Measurements from ENCODE around the gene PLRG1. TPM values are rescaled to one million over a fixed set of nuclear protein-coding genes. Genes with fewer than 3 reads are reported as not detected.

Gene PLRG1
- total and polyA plus RNA-seq, 2 of the 8 experiments (the other 6 are each of a cell fraction or from before 2014, with no cell fraction given), result 63.5 to 108 TPM

DNA sequence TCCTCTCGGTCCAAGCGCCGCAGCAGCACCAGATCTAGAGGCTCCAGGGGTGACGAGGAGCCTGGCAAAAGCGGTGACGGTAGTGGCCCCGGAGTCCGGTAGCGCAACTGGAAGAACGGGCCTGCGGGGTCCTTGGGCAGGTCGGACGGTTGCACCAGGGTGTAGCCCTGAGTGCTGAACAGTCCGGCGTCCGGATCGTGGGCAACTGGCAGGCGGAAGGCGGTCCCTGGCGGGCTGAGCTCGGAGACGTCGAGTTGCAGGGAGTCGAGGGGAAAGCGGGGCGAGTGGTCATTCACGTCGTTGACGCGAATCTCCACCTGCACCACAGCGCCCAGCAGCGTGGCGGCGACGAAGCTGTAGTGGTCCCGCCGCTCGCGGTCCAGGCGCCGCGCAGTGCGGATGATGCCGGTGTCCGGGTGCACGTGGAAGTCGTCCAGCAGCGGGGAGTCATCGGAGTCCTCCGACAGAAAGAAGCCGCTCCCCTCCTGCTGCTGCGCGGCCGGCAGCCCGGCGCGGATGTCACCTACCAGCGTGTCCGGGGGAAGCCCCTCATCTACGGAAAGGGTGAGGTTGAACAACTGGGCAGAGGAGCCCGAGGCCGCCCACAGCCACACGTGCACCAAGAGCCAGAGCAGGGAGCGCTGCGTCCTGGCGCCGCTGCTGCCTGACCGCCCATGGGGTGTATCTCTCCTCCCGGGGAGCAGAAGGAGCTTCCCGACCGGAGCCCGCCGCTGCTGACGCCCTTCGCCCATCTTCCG lies 59.4 kb downstream of the PLRG1 start:
- Histone ChIP-seq H2BK120ac (replicated peaks; ENCODE audit: low read depth, low read length) (no peak overlapping the region), H3K4me1 (replicated peaks in 1 of 4; ENCODE audit: control insufficient read depth in 3 of 4, insufficient read depth in 4 of 4, low read length in 3 of 4) (peaks cover 3 to 9% (median 5%) of the 10 kb centered on the region in 4 experiments; a peak in 6 of 7 replicates)
- TF ChIP-seq JUND (IDR thresholded peaks at IDR 0.05; ENCODE audit: low read length), result no peak
- TF ChIP-seq, protein P1, sequence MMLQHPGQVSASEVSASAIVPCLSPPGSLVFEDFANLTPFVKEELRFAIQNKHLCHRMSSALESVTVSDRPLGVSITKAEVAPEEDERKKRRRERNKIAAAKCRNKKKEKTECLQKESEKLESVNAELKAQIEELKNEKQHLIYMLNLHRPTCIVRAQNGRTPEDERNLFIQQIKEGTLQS (IDR thresholded peaks at IDR 0.05; ENCODE audit: insufficient read depth, low read depth, low read length), result no peak
- TF ChIP-seq, protein P2, sequence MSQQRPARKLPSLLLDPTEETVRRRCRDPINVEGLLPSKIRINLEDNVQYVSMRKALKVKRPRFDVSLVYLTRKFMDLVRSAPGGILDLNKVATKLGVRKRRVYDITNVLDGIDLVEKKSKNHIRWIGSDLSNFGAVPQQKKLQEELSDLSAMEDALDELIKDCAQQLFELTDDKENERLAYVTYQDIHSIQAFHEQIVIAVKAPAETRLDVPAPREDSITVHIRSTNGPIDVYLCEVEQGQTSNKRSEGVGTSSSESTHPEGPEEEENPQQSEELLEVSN (IDR thresholded peaks at IDR 0.05), result peak; percentile 99
- peak; percentile 93 for TF ChIP-seq EZH2 (IDR thresholded peaks at IDR 0.05; ENCODE audit: low read depth, low read length, severe bottlenecking)

More for the DNA sequence above, 59.4 kb downstream of the PLRG1 start:
- Histone ChIP-seq H3K4me2 (ENCODE audit: insufficient read depth in 1 of 2, low read depth in 2 of 2, low read length in 2 of 2) (peak overlapping the region; percentile 83 to 95), H3K79me2 (ENCODE audit: control insufficient read depth in 1 of 2, insufficient read depth in 2 of 2, low read length in 2 of 2) (no peaks in the 10 kb centered on the region), H3K36me3 (ENCODE audit: control insufficient read depth in 2 of 4, insufficient read depth in 4 of 4, low read length in 3 of 4) (no peaks in the 10 kb centered on the region; a peak in 1 of 8 replicates), H4K20me1 (replicated peaks in 1 of 2; ENCODE audit: control insufficient read depth in 1 of 2, insufficient read depth in 2 of 2, low read length in 2 of 2) (no peaks in the 10 kb centered on the region), H3K9me3 (ENCODE audit: insufficient read depth in 2 of 2, low read depth in 1 of 2, low read length in 1 of 2) (peaks cover 0 to 9% of the 10 kb centered on the region in 2 experiments; a peak in 1 of 4 replicates), H3K14ac (ENCODE audit: insufficient read length) (no peak overlapping the region), H2BK20ac (ENCODE audit: low read length) (no peak overlapping the region), H3K23ac (ENCODE audit: insufficient read length) (no peak overlapping the region), H2BK12ac (ENCODE audit: low read depth, low read length) (peak overlapping the region; percentile 97; the same call in 1 of the 2 replicates), H2BK5ac (ENCODE audit: low read depth, low read length) (no peak overlapping the region), H2AK5ac (ENCODE audit: low read depth, low read length) (no peak overlapping the region), H3K56ac (replicated peaks; ENCODE audit: insufficient read length, low read depth, low read length) (no peak overlapping the region), H3K4ac (replicated peaks; ENCODE audit: insufficient read length, low read depth, low read length) (no peak overlapping the region), H4K5ac (ENCODE audit: insufficient read length, low read depth, low read length) (no peak overlapping the region), H3K23me2 (ENCODE audit: low read depth, low read length) (peaks cover 23% of the 10 kb centered on the region; the same call in 1 of the 2 replicates), H3K9ac (replicated peaks in 1 of 4; ENCODE audit: extremely low read depth in 1 of 4, low read depth in 3 of 4, low read length in 3 of 4) (no peak overlapping the region), H3K18ac (ENCODE audit: extremely low read depth, low read length) (peak overlapping the region; percentile 95), H2BK15ac (ENCODE audit: low read length) (peak overlapping the region; percentile 72; the same call in 1 of the 2 replicates), H3K4me3 (ENCODE audit: extremely low read depth in 1 of 4, insufficient read depth in 2 of 4, low read depth in 3 of 4, low read length in 4 of 4) (peak overlapping the region; percentile 43 to 64 (median 48)), H3K27me3 (replicated peaks in 1 of 4; ENCODE audit: control insufficient read depth in 3 of 4, extremely low read depth in 1 of 4, insufficient read depth in 3 of 4, low read length in 3 of 4) (peaks cover 24 to 46% (median 39%) of the 10 kb centered on the region in 4 experiments), H3K27ac (ENCODE audit: low read depth, low read length) (no peak overlapping the region), H4K91ac (replicated peaks; ENCODE audit: insufficient read length, low read length) (no peak overlapping the region), H3K79me1 (ENCODE audit: low read depth, low read length) (no peaks in the 10 kb centered on the region), H2AFZ (ENCODE audit: low read length) (peak overlapping the region; percentile 91), H4K8ac (ENCODE audit: extremely low read depth, insufficient read depth, low read length) (peak overlapping the region; percentile 84)
- peak in 1 of 2 experiments; percentile 74 for DNase-seq (ENCODE audit: low read depth in 1 of 2, low spot score in 2 of 2)
- no peak for FAIRE-seq
- ChIA-PET POLR2A (ENCODE audit: partially characterized antibody) (interaction anchor here (0.8 to 1.0 kb wide), 2 partner anchors 11 to 253 kb away, joined by 3 to 5 read pairs; partner anchors contain the start of gene LRAT), CTCF (ENCODE audit: partially characterized antibody) (interaction anchor here (0.5 to 9.4 kb wide), 6 partner anchors 9 to 161 kb away, joined by 3 to 97 read pairs (median 4); no protein-coding TSS in a partner anchor)
- whole genome bisulfite sequencing, 2 experiments (ENCODE audit: extremely low coverage in 1 of 2, insufficient coverage in 1 of 2, insufficient read length in 1 of 2, insufficient replicate concordance in 2 of 2, low coverage in 1 of 2, low lambda C conversion rate in 2 of 2, missing lambda C conversion rate in 1 of 2), result 7% methylated on average over 64 of the region's 76 CpGs; no CpG with 5 or more reads in 1 of the 2 experiments

Measured in H1 (cell line).